PFSK-1 (cell line): ENCODE data around the gene RREB1.

ENCODE experiments used
- FOXP2 ChIP-seq: optimal IDR thresholded peaks from 2 replicates; pipeline ENCODE3; 2011; ENCODE audit warnings: borderline replicate concordance, control low read depth, inconsistent platforms; ENCODE audit not compliant: insufficient read depth; ENCODE audit errors: extremely low read length, extremely low read depth
- POLR2AphosphoS5 ChIP-seq: IDR thresholded peaks from 2 replicates; pipeline ENCODE4 v1.6.1; 2012; ENCODE audit warnings: low read depth, mild to moderate bottlenecking, control low read depth, low read length, moderate library complexity
- TAF1 ChIP-seq: IDR thresholded peaks from 2 replicates; pipeline ENCODE4 v1.6.1; 2012; ENCODE audit warnings: low read length, control low read depth, borderline replicate concordance; ENCODE audit not compliant: insufficient read depth

DNA sequence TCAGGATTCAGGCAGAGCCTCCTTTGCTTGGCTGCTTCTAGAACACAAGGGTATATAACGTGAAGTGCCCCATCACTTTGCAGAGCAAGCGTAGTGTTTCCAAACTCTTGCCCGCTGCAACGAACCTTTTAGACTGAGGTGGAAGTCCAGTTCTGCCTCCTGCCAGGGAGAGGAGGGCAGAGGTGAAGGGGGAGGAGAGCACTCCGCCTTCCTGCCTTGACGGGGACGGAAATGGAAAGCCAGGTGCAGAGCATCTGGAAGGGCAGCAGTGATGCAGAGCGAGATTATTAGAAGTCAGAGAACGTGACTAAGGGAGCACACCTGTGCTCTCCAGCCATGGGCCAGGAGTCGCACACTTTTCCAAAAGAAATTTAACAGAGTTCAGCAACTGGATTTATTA is 63.4 kb downstream of the RREB1 start:
- TF ChIP-seq POLR2AphosphoS5 (no peak), TAF1 (no peak), FOXP2 (no peak)
